ENCODE results near the gene MEX3B.

The MEX3B gene

GRCh38 chr15:82062479-82063454 is 16.9 kb upstream of the MEX3B start:
- no peak for DNase-seq (ENCODE audit: low read depth in 2 of 2)
- no peak overlapping the region for H3K4me3 ChIP-seq (replicated peaks in 1 of 2; ENCODE audit: low read depth in 2 of 2, low read length in 2 of 2)
- no peak for TF ChIP-seq CTCF (IDR thresholded peaks at IDR 0.05; ENCODE audit: low read depth, low read length)

- no peak overlapping the region for H3K4me3 ChIP-seq (replicated peaks in 1 of 2; ENCODE audit: low read depth in 2 of 2, low read length in 2 of 2)
- no peak for TF ChIP-seq CTCF (IDR thresholded peaks at IDR 0.05; ENCODE audit: low read depth, low read length)
- DNase-seq (ENCODE audit: low read depth in 2 of 2) = no peak
These were observed 15.0 kb upstream of the MEX3B start for GRCh38 chr15:82060817-82061216.

- H3K4me3 ChIP-seq (replicated peaks in 1 of 2; ENCODE audit: low read depth in 2 of 2, low read length in 2 of 2) = no peak overlapping the region
- no peak for TF ChIP-seq CTCF (IDR thresholded peaks at IDR 0.05; ENCODE audit: low read depth, low read length)
- DNase-seq (ENCODE audit: low read depth in 2 of 2) = no peak
These were observed 12.8 kb upstream of the MEX3B start for GRCh38 chr15:82058517-82059204.

- no peak for TF ChIP-seq CTCF (IDR thresholded peaks at IDR 0.05; ENCODE audit: low read depth, low read length)
- no peak overlapping the region for H3K4me3 ChIP-seq (replicated peaks in 1 of 2; ENCODE audit: low read depth in 2 of 2, low read length in 2 of 2)
- DNase-seq (ENCODE audit: low read depth in 2 of 2) = no peak
These were observed 12.2 kb upstream of the MEX3B start for GRCh38 chr15:82058026-82058425.

- TF ChIP-seq CTCF (IDR thresholded peaks at IDR 0.05; ENCODE audit: low read depth, low read length) = no peak
- H3K4me3 ChIP-seq (replicated peaks in 1 of 2; ENCODE audit: low read depth in 2 of 2, low read length in 2 of 2) = no peak overlapping the region
- no peak for DNase-seq (ENCODE audit: low read depth in 2 of 2)
These were observed 11.4 kb upstream of the MEX3B start for GRCh38 chr15:82056958-82057823.

GRCh38 chr15:82052751-82053150 is 6.9 kb upstream of the MEX3B start:
- DNase-seq (ENCODE audit: low read depth in 2 of 2) = no peak
- no peak overlapping the region for H3K4me3 ChIP-seq (replicated peaks in 1 of 2; ENCODE audit: low read depth in 2 of 2, low read length in 2 of 2)
- TF ChIP-seq CTCF (IDR thresholded peaks at IDR 0.05; ENCODE audit: low read depth, low read length) = no peak
